ENCODE data around the gene KIAA0319L.

- TF ChIP-seq CTCF (conservative IDR thresholded peaks at IDR 0.05; ENCODE audit: low read length) (no peak), EZH2phosphoT487 (IDR thresholded peaks at IDR 0.05; ENCODE audit: borderline replicate concordance, low read depth, low read length) (no peak)
Observed at GRCh38 chr1:35567947-35568558, 10.8 kb upstream of the KIAA0319L start.

All from OCI-LY7 (cell line).